Measurements from ENCODE around the gene RAB36.

Gene RAB36

GRCh38 chr22:23163665-23164064, 18.4 kb downstream of the RAB36 start:
- no peak for DNase-seq

DNA sequence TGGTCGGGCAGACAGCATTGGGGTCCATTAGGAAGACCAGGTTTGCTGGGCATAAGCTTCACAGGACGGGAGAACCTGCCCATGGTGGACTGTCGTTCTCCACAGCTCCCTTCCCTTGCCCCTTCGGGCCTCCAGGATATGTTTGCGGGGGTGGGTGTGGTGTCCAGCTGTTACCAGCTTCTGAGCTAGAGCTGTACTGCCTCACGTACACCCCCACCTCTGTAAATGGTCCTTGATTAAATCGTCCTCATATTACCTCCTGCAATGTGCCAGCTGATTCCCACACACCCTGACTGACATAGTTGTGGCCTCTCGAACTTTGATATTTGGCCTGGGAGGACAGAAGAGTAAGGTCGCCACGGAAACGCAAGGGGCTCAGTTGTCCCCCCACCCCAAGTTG, 18.8 kb downstream of the RAB36 start:
- DNase-seq: no peak

DNA sequence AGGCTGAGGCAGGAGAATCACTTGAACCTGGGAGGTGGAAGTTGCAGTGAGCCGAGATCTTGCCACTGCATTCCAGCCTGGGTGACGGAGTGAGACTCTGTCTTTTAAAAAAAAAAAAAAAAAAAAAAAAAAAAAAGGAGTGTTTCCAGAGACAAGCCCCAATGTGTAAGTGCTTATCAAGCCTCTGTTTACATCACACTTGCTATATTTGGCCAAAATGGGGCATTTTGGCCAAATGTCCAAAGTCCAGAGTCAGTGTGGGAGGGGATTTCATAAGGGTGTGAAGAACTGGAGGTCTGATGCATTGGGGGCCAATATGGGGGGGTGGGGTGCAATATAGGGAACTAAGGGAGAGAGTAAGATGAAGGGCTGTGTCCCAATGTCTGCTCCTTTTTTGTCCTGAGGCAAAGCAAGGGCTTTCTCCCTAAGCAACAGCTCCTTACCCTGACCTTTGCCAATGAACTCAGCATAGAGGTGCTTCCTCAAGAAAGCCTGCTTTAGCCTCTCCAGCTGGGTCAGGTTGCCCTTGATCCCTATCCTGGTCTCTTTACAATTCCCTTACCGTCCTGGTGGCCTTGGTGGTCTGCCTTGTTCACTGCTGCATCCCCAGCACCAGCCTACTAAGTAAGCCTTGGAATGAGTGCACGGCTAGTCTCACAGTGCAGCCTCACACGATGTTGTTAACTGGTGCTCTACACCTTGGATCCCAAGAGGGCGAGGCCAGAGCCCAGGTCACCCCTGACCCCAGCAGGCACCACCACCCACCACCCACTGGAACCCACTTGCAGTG, 21.0 kb downstream of the RAB36 start:
- no peak for DNase-seq

DNA sequence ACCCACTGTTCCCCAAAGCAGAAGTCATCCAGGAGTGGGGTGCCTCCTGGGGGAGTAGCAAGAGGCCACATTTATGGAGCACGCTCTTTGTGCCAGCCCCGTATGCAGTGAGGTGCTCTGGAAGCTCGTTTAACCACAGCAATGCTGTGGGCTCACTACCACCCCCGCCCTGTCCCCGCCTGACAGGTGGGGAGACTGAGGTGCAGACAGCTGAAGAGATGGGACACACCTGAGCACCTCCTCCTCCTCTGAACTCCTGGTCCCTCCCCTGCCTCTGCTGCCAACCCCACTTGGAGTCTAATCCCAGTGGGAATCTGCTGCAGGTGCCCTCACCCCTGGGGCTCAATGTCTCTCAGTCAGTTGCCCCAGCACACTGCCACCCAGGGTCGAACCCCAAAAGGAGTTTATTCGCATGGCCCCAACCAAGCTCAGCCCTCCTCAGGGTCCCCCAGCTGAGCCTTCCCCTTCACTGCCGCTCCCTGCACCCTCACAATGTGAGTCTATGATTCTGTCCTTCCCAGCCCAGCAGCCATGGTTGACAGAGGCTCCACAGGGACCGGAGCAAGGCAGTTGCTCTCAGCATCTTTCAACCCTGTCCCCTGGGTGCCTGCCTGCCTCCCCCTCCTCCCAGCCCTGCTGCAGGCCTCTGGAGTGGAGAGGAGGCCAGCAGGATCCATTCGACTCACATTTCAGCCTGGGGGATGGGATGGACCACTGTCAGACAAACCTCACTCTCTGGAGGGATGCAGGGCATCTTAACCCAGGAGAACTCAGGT, 21.8 kb downstream of the RAB36 start:
- DNase-seq: no peak

- DNase-seq: no peak
Observed at GRCh38 chr22:23168391-23169042, 23.2 kb downstream of the RAB36 start.

DNA sequence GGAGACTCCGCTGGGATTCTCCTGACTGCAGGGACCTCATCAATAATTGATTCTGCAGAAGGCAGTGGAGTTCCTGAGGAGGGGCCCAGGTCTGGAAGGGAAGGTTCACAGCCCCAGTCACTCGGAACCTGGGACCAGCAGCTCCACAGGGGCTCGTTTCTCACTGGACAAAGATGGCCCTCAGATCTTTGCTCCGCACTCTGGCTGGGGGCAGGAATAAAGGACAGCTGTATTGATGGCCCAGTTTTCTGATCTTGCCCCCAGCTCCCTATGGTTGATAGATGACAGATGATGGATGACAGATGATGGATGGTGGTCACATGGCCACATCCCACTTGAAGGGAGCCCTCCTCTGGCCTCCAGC, 23.7 kb downstream of the RAB36 start:
- no peak for DNase-seq

DNA sequence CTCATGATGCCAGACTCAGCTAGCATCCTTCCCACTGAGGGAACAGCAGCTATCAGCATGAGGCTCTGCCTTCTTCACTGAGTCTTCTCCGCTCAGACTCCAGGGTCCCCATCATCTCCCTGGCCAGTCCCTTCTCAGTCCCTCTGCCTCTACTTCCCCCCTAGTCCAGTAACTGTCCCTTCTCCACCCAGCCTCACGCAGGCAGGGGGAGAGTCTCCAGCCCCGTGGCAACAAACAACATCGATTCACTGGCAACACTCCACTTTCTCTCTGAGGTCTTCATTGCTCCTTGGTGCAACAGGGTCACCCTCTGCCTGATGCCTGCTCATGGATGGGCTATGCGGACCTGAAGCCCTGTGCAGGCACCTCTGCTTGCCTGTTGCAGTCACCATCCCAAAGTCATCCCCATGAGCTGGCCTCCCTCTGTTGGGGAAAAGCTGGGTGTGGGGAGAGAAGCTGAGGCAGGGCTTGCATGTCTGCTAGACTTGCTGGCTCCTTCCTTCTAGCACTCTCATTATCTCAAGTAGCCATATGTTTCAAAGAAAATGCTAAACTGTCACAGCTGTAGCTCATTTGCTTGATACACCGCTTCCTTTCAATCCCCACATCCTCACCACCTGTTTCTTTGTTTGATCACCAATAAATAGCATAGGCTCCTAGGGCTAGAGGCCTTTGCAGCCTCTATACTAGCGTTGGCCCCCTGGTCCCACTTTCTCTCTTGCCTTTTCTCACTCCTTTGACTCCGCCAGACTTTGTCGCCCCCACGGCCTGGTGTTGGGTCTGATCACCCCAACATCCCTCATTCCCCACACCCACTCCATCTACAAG, 30.8 kb downstream of the RAB36 start:
- DNase-seq: no peak

GRCh38 chr22:23176645-23177027, 31.4 kb downstream of the RAB36 start:
- no peak for DNase-seq

GRCh38 chr22:23177197-23177596, 31.9 kb downstream of the RAB36 start:
- no peak for DNase-seq

GRCh38 chr22:23178512-23179254, 33.4 kb downstream of the RAB36 start:
- DNase-seq: no peak

- no peak for DNase-seq
Observed at GRCh38 chr22:23179381-23180299, 34.4 kb downstream of the RAB36 start.

DNA sequence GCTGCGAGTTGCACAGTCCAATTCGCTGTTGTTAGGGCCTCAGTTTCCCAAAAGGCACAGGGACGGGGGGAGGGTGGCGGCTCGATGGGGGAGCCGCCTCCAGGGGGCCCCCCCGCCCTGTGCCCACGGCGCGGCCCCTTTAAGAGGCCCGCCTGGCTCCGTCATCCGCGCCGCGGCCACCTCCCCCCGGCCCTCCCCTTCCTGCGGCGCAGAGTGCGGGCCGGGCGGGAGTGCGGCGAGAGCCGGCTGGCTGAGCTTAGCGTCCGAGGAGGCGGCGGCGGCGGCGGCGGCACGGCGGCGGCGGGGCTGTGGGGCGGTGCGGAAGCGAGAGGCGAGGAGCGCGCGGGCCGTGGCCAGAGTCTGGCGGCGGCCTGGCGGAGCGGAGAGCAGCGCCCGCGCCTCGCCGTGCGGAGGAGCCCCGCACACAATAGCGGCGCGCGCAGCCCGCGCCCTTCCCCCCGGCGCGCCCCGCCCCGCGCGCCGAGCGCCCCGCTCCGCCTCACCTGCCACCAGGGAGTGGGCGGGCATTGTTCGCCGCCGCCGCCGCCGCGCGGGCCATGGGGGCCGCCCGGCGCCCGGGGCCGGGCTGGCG, 35.1 kb downstream of the RAB36 start, which contains the start of gene BCR:
Gene BCR, plus strand, starts transcription at position 209 of the 592 bp plus-strand sequence. CDS start 452 bp downstream, outside the sequence.
- DNase-seq: no peak

DNA sequence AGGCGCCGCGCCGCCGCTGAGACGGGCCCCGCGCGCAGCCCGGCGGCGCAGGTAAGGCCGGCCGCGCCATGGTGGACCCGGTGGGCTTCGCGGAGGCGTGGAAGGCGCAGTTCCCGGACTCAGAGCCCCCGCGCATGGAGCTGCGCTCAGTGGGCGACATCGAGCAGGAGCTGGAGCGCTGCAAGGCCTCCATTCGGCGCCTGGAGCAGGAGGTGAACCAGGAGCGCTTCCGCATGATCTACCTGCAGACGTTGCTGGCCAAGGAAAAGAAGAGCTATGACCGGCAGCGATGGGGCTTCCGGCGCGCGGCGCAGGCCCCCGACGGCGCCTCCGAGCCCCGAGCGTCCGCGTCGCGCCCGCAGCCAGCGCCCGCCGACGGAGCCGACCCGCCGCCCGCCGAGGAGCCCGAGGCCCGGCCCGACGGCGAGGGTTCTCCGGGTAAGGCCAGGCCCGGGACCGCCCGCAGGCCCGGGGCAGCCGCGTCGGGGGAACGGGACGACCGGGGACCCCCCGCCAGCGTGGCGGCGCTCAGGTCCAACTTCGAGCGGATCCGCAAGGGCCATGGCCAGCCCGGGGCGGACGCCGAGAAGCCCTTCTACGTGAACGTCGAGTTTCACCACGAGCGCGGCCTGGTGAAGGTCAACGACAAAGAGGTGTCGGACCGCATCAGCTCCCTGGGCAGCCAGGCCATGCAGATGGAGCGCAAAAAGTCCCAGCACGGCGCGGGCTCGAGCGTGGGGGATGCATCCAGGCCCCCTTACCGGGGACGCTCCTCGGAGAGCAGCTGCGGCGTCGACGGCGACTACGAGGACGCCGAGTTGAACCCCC, 35.8 kb downstream of the RAB36 start:
- no peak for DNase-seq

GRCh38 chr22:23181721-23182308, 36.5 kb downstream of the RAB36 start:
- no peak for DNase-seq

DNA sequence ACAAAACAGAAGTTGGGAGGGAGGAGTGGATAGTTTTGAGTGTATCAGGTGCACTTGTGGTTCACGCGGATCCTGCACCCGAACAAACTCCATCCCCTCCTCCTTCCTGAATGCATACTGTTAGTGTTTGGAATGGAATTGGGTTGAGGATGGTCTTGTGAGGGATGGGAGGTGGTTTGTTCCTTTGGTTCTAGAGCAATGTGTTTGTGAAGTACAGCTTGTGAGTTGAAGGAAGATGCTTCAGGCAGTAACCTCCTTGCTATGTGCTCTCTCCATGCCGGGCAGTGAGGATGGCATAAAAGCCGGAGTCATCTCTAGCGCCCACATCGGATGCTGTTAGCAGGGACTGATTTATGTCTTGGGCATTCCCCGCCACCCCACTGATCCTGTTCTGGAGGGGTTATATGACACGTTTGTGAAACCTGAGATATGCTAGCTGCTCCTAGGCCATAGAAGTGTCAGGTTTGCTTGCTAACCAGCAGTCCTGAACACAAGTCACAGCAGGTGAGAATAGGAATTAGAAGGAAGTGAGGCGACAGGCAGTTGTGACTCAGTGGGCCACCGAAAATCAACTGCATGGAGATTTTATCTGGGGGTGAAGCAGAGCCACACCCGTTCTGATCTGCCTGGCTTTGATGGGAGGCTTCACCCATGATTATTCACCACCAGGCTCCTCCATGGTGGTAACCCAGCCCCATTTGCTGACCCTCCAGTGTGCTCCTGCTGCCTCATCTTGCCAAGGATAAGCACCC, 37.2 kb downstream of the RAB36 start:
- no peak for DNase-seq

GRCh38 chr22:23183061-23183698, 37.9 kb downstream of the RAB36 start:
- DNase-seq: no peak

- no peak for DNase-seq
Observed at GRCh38 chr22:23184100-23184763, 39.0 kb downstream of the RAB36 start.

Data from NCI-H2081 treated with DMSO at 0.1 percent for 48 hours (cell line).